K562 (cell line): Measurements from ENCODE around the gene RHBG. TPM values are rescaled to one million over a fixed set of nuclear protein-coding genes. Genes with fewer than 3 reads are reported as not detected.

Experiments
- MGA ChIP-seq: fragments of 450-650 bp; IDR thresholded peaks from 2 replicates; pipeline ENCODE4 v1.6.1; 2016; ENCODE audit warnings: mild to moderate bottlenecking, moderate library complexity
- YY1 ChIP-seq, 3 experiments: IDR thresholded peaks; 2 replicates each; pipeline ENCODE4 v1.6.1; 2011; ENCODE audit warnings: low read length in 2 of 3, mild to moderate bottlenecking in 2 of 3, moderate library complexity in 2 of 3, borderline replicate concordance in 1 of 3, control low read depth in 1 of 3, low read depth in 1 of 3; ENCODE audit not compliant: insufficient read depth in 3 of 3, insufficient replicate concordance in 2 of 3, control insufficient read depth in 1 of 3, insufficient read length in 1 of 3; ENCODE audit errors: extremely low read depth in 1 of 3
- ZBTB11 ChIP-seq, 3 experiments: fragments of 200-800 bp in 1 of 3; fragments of 250-450 bp in 1 of 3; fragments of 450-650 bp in 1 of 3; sonication (Bioruptor Pico) in 1 of 3; sonication (Bioruptor generic) in 1 of 3; formaldehyde crosslinking in 1 of 3; IDR thresholded peaks; 2 replicates each; pipeline versions ENCODE4 v1.6.1 to v1.8.0; 2016 to 2022; ENCODE audit warnings: mild to moderate bottlenecking in 2 of 3, missing genetic modification characterization in 2 of 3, missing compliant biosample characterization in 1 of 3, moderate library complexity in 1 of 3
- ZBTB33 ChIP-seq: sonication (generic); formaldehyde crosslinking; IDR thresholded peaks from 2 replicates; pipeline ENCODE4 v1.8.1; 2023; ENCODE audit warnings: mild to moderate bottlenecking, missing genetic modification reagents
- polyA plus RNA-seq, 8 experiments: library from polyadenylated mRNA; depleted of rRNA in 4 of 8; stranded (reverse) in 5 of 8; unstranded in 3 of 8; fragments of >200 nt; fragmentation: Nextera tagmentation in 2 of 8; fragmentation: Illumina TruSeq in 1 of 8; extraction: Ambion mirVana in 2 of 8; extraction: Trizol in 1 of 8; gene quantifications; 2 replicates each; pipeline versions ENCODE4 v1.2.1 to v1.2.3, GENCODE V29; 2011 to 2014; ENCODE audit warnings: inconsistent platforms in 1 of 8, missing spikeins in 1 of 8
- total RNA-seq, 7 experiments: library from RNA; depleted of rRNA in 6 of 7; stranded (reverse); fragments of >200 nt in 6 of 7; fragmentation: Illumina TruSeq in 2 of 7; extraction: Trizol in 2 of 7; gene quantifications; 2 replicates each; pipeline versions ENCODE4 v1.2.1 to v1.2.3, GENCODE V29; 2011 to 2021; ENCODE audit warnings: low replicate concordance in 1 of 7

The RHBG gene
- total and polyA plus RNA-seq, 9 of the 15 experiments (the other 6 are each of a cell fraction or from before 2014, with no cell fraction given) = not detected

GRCh38 chr1:156389311-156389710, 20.3 kb downstream of the RHBG start (continued):
- TF ChIP-seq MGA (no peak), ZBTB11 (CRISPR knock-in tag; IDR thresholded peaks at IDR 0.05) (no peak), YY1 (IDR thresholded peaks at IDR 0.05; ENCODE audit: borderline replicate concordance in 1 of 3, control insufficient read depth in 1 of 3, extremely low read depth in 1 of 3, insufficient read depth in 3 of 3, insufficient read length in 1 of 3, insufficient replicate concordance in 2 of 3, low read depth in 1 of 3, low read length in 2 of 3) (no peak), ZBTB33 (no peak)
